ENCODE results near the gene ACTN3. TPM values are rescaled to one million over a fixed set of nuclear protein-coding genes. Genes with fewer than 3 reads are reported as not detected.

ACTN3 gene
- total and polyA plus RNA-seq, 2 of the 4 experiments (the other 2 are of a cell fraction), result under 0.01 to 0.05 TPM

DNA sequence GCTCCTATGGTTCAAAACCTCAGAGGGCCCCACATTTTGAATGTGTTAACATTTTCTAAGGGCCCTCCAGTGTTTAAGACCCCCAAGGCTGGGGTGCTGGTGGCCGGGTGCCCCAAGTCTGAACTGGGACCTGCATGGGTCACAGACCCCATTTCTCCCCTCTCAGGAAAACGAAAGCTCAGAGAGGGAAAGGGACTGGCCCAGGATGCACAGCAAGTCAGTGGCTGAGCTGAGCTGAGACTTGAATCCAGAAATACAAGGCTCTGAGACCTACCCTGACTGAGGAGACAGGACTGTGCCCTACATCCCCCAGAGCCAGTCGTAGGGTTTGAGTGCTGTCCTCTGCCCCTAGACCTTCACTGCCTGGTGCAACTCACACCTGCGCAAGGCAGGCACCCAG, 4.2 kb downstream of the ACTN3 start:
- no peak overlapping the region for H3K18ac ChIP-seq (ENCODE audit: low read depth, low read length)
- TF ChIP-seq NFE2L2 (IDR thresholded peaks at IDR 0.05; ENCODE audit: low read depth, low read length) (no peak), FOS (IDR thresholded peaks at IDR 0.05; ENCODE audit: low read depth, low read length) (no peak)
- H4K8ac ChIP-seq (ENCODE audit: low read depth in 2 of 2, low read length in 2 of 2), result no peak overlapping the region
- no peak overlapping the region for H3K27ac ChIP-seq (ENCODE audit: insufficient read depth, low read length)
- H3K23ac ChIP-seq (ENCODE audit: low read depth, low read length), result no peak overlapping the region
- no peak overlapping the region for H4K91ac ChIP-seq (ENCODE audit: insufficient read depth, low read depth, low read length)
- in situ Hi-C loops (cut with MboI; ENCODE audit: low sequenced_read_pairs), result no loop called here
- no peak overlapping the region for H3K9ac ChIP-seq (ENCODE audit: low read depth, low read length)
- CTCF ChIA-PET, result no interaction called here
- no TSS peak for BruUV-seq (replicated peaks)
- H3K14ac ChIP-seq (replicated peaks; ENCODE audit: low read depth, low read length), result no peak overlapping the region
- H2AK5ac ChIP-seq (ENCODE audit: low read depth, low read length), result no peak overlapping the region
- no peak overlapping the region for H2AFZ ChIP-seq (replicated peaks; ENCODE audit: low read length, poor library complexity)
- H4K20me1 ChIP-seq (ENCODE audit: insufficient read depth, low read length), result no peaks in the 10 kb centered on the region
- WGBS, 2 experiments (ENCODE audit: extremely low coverage in 2 of 2, insufficient read length in 1 of 2), result no CpG with 5 or more reads among the region's 4 CpGs
- no peaks in the 10 kb centered on the region for H3K36me3 ChIP-seq (ENCODE audit: control insufficient read depth, insufficient read depth, low read length)
- dilution Hi-C loops (cut with HindIII; ENCODE audit: low sequenced_read_pairs, unreplicated experiment), result no loop called here
- H3K4me3 ChIP-seq (ENCODE audit: insufficient read depth, low read depth, low read length), result no peak overlapping the region
- H3K27me3 ChIP-seq (ENCODE audit: control insufficient read depth, insufficient read depth, low read length), result peaks cover 34% of the 10 kb centered on the region
- no peaks in the 10 kb centered on the region for H3K9me1 ChIP-seq (ENCODE audit: insufficient read depth, low read length)
- H2BK20ac ChIP-seq (ENCODE audit: low read depth, low read length), result no peak overlapping the region
- POLR2A ChIA-PET (ENCODE audit: unreplicated experiment), result no interaction called here
- no peak for DNase-seq
- no peak overlapping the region for H2BK5ac ChIP-seq (ENCODE audit: low read depth, low read length, poor library complexity, severe bottlenecking)
- no peak overlapping the region for H3K4ac ChIP-seq (ENCODE audit: low read depth, low read length)
- no peak overlapping the region for H3K56ac ChIP-seq (ENCODE audit: extremely low read depth, insufficient read depth, low read length)
- H3K9me3 ChIP-seq (ENCODE audit: control insufficient read depth, insufficient read depth, low read length), result no peaks in the 10 kb centered on the region
- no peaks in the 10 kb centered on the region for H3K79me1 ChIP-seq (ENCODE audit: low read depth in 1 of 2, low read length in 2 of 2)
- no peak overlapping the region for H3K4me2 ChIP-seq (ENCODE audit: low read depth, low read length)
- no peak for ATAC-seq (ENCODE audit: low read depth)
- intact Hi-C loops (cut with micrococcal nuclease), result no loop called here
- H4K5ac ChIP-seq (ENCODE audit: low read depth, low read length), result no peak overlapping the region
- H2AK9ac ChIP-seq (replicated peaks; ENCODE audit: low read depth, low read length, poor library complexity), result no peak overlapping the region
- no peak overlapping the region for H2BK15ac ChIP-seq (ENCODE audit: low read depth, low read length)
- no peaks in the 10 kb centered on the region; the same call in 1 of the 2 replicates for H3K4me1 ChIP-seq (ENCODE audit: control insufficient read depth, insufficient read depth, low read length)
- no peak overlapping the region for H2BK120ac ChIP-seq (ENCODE audit: low read depth, low read length)

Data from IMR-90 (cell line).